HCT116 (cell line): Measurements from ENCODE around the gene OOSP2. TPM values are rescaled to one million over a fixed set of nuclear protein-coding genes. Genes with fewer than 3 reads are reported as not detected.

ENCODE experiments used
- ATAC-seq: fragments of 200-7000 bp; cut with Tn5 transposase; 2 replicates; pipeline ENCODE4 v1.9.1; 2020; ENCODE audit warnings: mild to moderate bottlenecking, moderate library complexity
- BruUV-seq: library from RNA; stranded (reverse); fragments of 400-500 nt; replicated peaks from 2 replicates; lab custom pipeline; 2021; lab: Mats Ljungman, UMichigan
- CTCF ChIA-PET: fragments of 300-600 bp; sonication (Branson Sonifier 250); formaldehyde crosslinking; loops from one replicate; lab custom pipeline; 2021; ENCODE audit warnings: antibody characterized with exemption; lab: Charles Lee
- POLR2A ChIA-PET: fragments of 300-600, 350-600 bp; sonication (Branson Sonifier 250); formaldehyde crosslinking; loops from one replicate; lab custom pipeline; 2021; ENCODE audit warnings: antibody characterized with exemption; lab: Charles Lee
- RAD21 ChIA-PET, 2 experiments: fragments of 300-600 bp; sonication (Branson Sonifier 250); formaldehyde crosslinking; loops; one replicate each; lab custom pipeline; 2023; ENCODE audit warnings: low total read pairs in 2 of 2; ENCODE audit not compliant: uncharacterized antibody in 2 of 2, unreplicated experiment in 2 of 2, low non-redundant PET in 1 of 2; lab: Charles Lee
- DNase-seq: peaks from one replicate; pipeline ENCODE4 v3.0.0-alpha.2; 2010; ENCODE audit warnings: low read depth, low spot score
- H2AFZ ChIP-seq: fragments of 200-600 bp; shearing (Covaris generic), sonication (generic); 2 replicates; pipeline ENCODE4 v1.6.1; 2017; ENCODE audit warnings: low read depth, mixed run types, mixed read lengths, antibody characterized with exemption, low read length; ENCODE audit not compliant: poor library complexity, severe bottlenecking
- H3K27ac ChIP-seq: 2 replicates; pipeline ENCODE4 v1.5.1; 2012; ENCODE audit warnings: low read depth, low read length
- H3K27me3 ChIP-seq: fragments of 200-600 bp; sonication (generic); 2 replicates; pipeline ENCODE4 v1.6.1; 2016; ENCODE audit warnings: mixed run types, low read length, mixed read lengths; ENCODE audit not compliant: insufficient read depth
- H3K36me3 ChIP-seq, 2 experiments: fragments of 200-500 bp in 1 of 2; fragments of 200-600 bp in 1 of 2; sonication (Bioruptor generic) in 1 of 2; sonication (generic) in 1 of 2; 2 replicates each; pipeline versions ENCODE4 v1.5.1 to v1.6.1; 2014 to 2016; ENCODE audit warnings: low read length in 2 of 2, inconsistent platforms in 1 of 2, mixed read lengths in 1 of 2, mixed run types in 1 of 2; ENCODE audit not compliant: insufficient read depth in 2 of 2, control insufficient read depth in 1 of 2
- H3K4me1 ChIP-seq, 2 experiments: fragments of 200-600 bp in 1 of 2; sonication (generic) in 1 of 2; 2 replicates each; pipeline versions ENCODE4 v1.5.1 to v1.6.1; 2012 to 2017; ENCODE audit warnings: low read length in 2 of 2, inconsistent platforms in 1 of 2, mild to moderate bottlenecking in 1 of 2, mixed read lengths in 1 of 2, mixed run types in 1 of 2, moderate library complexity in 1 of 2; ENCODE audit not compliant: insufficient read depth in 2 of 2, control insufficient read depth in 1 of 2
- H3K4me2 ChIP-seq: fragments of 200-600 bp; sonication (generic); 2 replicates; pipeline ENCODE4 v1.6.1; 2017; ENCODE audit warnings: mixed run types, low read length, mixed read lengths
- H3K4me3 ChIP-seq, 2 experiments: fragments of 200-600 bp in 1 of 2; sonication (generic) in 1 of 2; replicated peaks in 1 of 2; 2 replicates each; pipeline ENCODE4 v1.5.1; 2011 to 2016; ENCODE audit warnings: low read length in 2 of 2, control low read depth in 1 of 2, low read depth in 1 of 2, mild to moderate bottlenecking in 1 of 2, mixed read lengths in 1 of 2, mixed run types in 1 of 2
- H3K79me2 ChIP-seq: fragments of 200-600 bp; sonication (generic); 2 replicates; pipeline ENCODE4 v1.6.1; 2017; ENCODE audit warnings: mild to moderate bottlenecking, mixed run types, low read length, moderate library complexity, mixed read lengths; ENCODE audit not compliant: insufficient read depth
- H3K9ac ChIP-seq: fragments of 200-600 bp; sonication (generic); 2 replicates; pipeline ENCODE4 v1.6.1; 2016; ENCODE audit warnings: low read length, mixed read lengths
- H3K9me2 ChIP-seq: fragments of 200-600 bp; sonication (generic), shearing (Covaris generic); 2 replicates; pipeline ENCODE4 v1.6.1; 2017; ENCODE audit warnings: mixed run types, mild to moderate bottlenecking, moderate library complexity; ENCODE audit not compliant: insufficient read depth
- H3K9me3 ChIP-seq, 2 experiments: fragments of 200-500 bp in 1 of 2; fragments of 200-600 bp in 1 of 2; sonication (Bioruptor generic) in 1 of 2; sonication (generic) in 1 of 2; 2 replicates each; pipeline ENCODE4 v1.6.1; 2014 to 2017; ENCODE audit warnings: low read length in 2 of 2, mixed read lengths in 2 of 2, inconsistent platforms in 1 of 2, low read depth in 1 of 2, mild to moderate bottlenecking in 1 of 2, mixed run types in 1 of 2, moderate library complexity in 1 of 2; ENCODE audit not compliant: control insufficient read depth in 1 of 2, insufficient read depth in 1 of 2
- H4K20me1 ChIP-seq: fragments of 200-600 bp; sonication (generic), shearing (Covaris generic); 2 replicates; pipeline ENCODE4 v1.6.1; 2017; ENCODE audit warnings: mixed run types, mild to moderate bottlenecking, moderate library complexity; ENCODE audit not compliant: insufficient read depth
- ATF3 ChIP-seq: IDR thresholded peaks from 2 replicates; pipeline ENCODE4 v1.6.1; 2012
- CBX3 ChIP-seq: IDR thresholded peaks from 2 replicates; pipeline ENCODE4 v1.6.1; 2012; ENCODE audit warnings: low read depth
- CEBPB ChIP-seq: IDR thresholded peaks from 2 replicates; pipeline ENCODE4 v1.6.1; 2012; ENCODE audit warnings: low read depth
- CTCF ChIP-seq, 3 experiments: fragments of 200-600 bp in 1 of 3; sonication (generic) in 1 of 3; IDR thresholded peaks in 2 of 3; conservative IDR thresholded peaks in 1 of 3; 2 replicates each; pipeline ENCODE4 v1.5.1; 2012 to 2017; ENCODE audit warnings: low read depth in 2 of 3, low read length in 2 of 3, antibody characterized with exemption in 1 of 3, borderline replicate concordance in 1 of 3, control low read depth in 1 of 3, mild to moderate bottlenecking in 1 of 3, mixed read lengths in 1 of 3, mixed run types in 1 of 3, moderate library complexity in 1 of 3; ENCODE audit not compliant: insufficient read depth in 1 of 3
- EGR1 ChIP-seq: IDR thresholded peaks from 2 replicates; pipeline ENCODE4 v1.6.1; 2012; ENCODE audit warnings: low read depth
- ELF1 ChIP-seq: IDR thresholded peaks from 2 replicates; pipeline ENCODE4 v1.6.1; 2012; ENCODE audit warnings: low read depth, borderline replicate concordance
- EZH2 ChIP-seq: fragments of 200-600 bp; sonication (generic); IDR thresholded peaks from 2 replicates; pipeline ENCODE4 v1.6.1; 2017; ENCODE audit warnings: antibody characterized with exemption, mixed run types
- EZH2phosphoT487 ChIP-seq: fragments of 200-600 bp; IDR thresholded peaks from 2 replicates; pipeline ENCODE4 v1.6.1; 2018; ENCODE audit warnings: antibody characterized with exemption, borderline replicate concordance
- FOSL1 ChIP-seq: IDR thresholded peaks from 2 replicates; pipeline ENCODE4 v1.6.1; 2012; ENCODE audit warnings: low read depth
- JUND ChIP-seq: IDR thresholded peaks from 2 replicates; pipeline ENCODE4 v1.6.1; 2012
- MAX ChIP-seq: IDR thresholded peaks from 2 replicates; pipeline ENCODE4 v1.6.1; 2012
- POLR2A ChIP-seq: IDR thresholded peaks from 2 replicates; pipeline ENCODE4 v1.7.0; 2011; ENCODE audit warnings: borderline replicate concordance; ENCODE audit not compliant: insufficient read depth, insufficient read length; ENCODE audit errors: extremely low read depth
- POLR2AphosphoS5 ChIP-seq: IDR thresholded peaks from 2 replicates; pipeline ENCODE4 v1.6.1; 2011; ENCODE audit warnings: mild to moderate bottlenecking, low read depth, low read length, moderate library complexity
- RAD21 ChIP-seq: IDR thresholded peaks from 2 replicates; pipeline ENCODE4 v1.6.1; 2012; ENCODE audit warnings: low read depth, mild to moderate bottlenecking
- SP1 ChIP-seq: IDR thresholded peaks from 2 replicates; pipeline ENCODE4 v1.6.1; 2012; ENCODE audit warnings: low read depth
- TCF7L2 ChIP-seq: IDR thresholded peaks from 2 replicates; pipeline ENCODE4 v1.7.0; 2011; ENCODE audit warnings: borderline replicate concordance, inconsistent platforms; ENCODE audit not compliant: insufficient read depth, insufficient read length; ENCODE audit errors: extremely low read depth
- YY1 ChIP-seq: IDR thresholded peaks from 2 replicates; pipeline ENCODE4 v1.6.1; 2011; ENCODE audit warnings: low read length, low read depth, moderate library complexity, mild to moderate bottlenecking; ENCODE audit not compliant: insufficient replicate concordance; ENCODE audit errors: extremely low read depth
- ZBTB33 ChIP-seq: IDR thresholded peaks from 2 replicates; pipeline ENCODE4 v1.6.1; 2011; ENCODE audit warnings: mild to moderate bottlenecking, low read length, moderate library complexity; ENCODE audit not compliant: insufficient replicate concordance; ENCODE audit errors: extremely low read depth
- ZFX ChIP-seq: fragments of 450-650 bp; IDR thresholded peaks from 2 replicates; pipeline ENCODE4 v1.6.1; 2017
- ZNF274 ChIP-seq: fragments of 200-500 bp; sonication (Bioruptor generic); IDR thresholded peaks from 2 replicates; pipeline ENCODE4 v1.6.1; 2014; ENCODE audit warnings: mild to moderate bottlenecking, low read depth, low read length, inconsistent platforms
- intact Hi-C: fragments of 100-400 bp; cut with micrococcal nuclease; formaldehyde crosslinking; loops from 2 replicates; pipeline ENCODE4 v1.10.0; 2022
- total RNA-seq: library from RNA; stranded (reverse); gene quantifications from one replicate; pipeline ENCODE4 v1.2.1, GENCODE V29; 2021; ENCODE audit not compliant: unreplicated experiment

The OOSP2 gene
- total RNA-seq, 1 experiment from 2014 or later, result not detected

GRCh38 chr11:60077981-60078380 is 37.8 kb downstream of the OOSP2 start:
- DNase-seq (no peak), ATAC-seq (no peak)
- H3K79me2 ChIP-seq, result no peaks in the 10 kb centered on the region
- ChIA-PET POLR2A (no interaction called here), RAD21 (no interaction called here), CTCF (no interaction called here)
- no peak overlapping the region for H2AFZ ChIP-seq
- H4K20me1 ChIP-seq, result no peaks in the 10 kb centered on the region
- H3K9me2 ChIP-seq, result no peaks in the 10 kb centered on the region
- H3K27ac ChIP-seq, result no peak overlapping the region
- H3K9me3 ChIP-seq, result no peaks in the 10 kb centered on the region
- no peak overlapping the region for H3K9ac ChIP-seq
- no peak for TF ChIP-seq FOSL1
- no peak for TF ChIP-seq ZBTB33
- TF ChIP-seq CTCF (IDR thresholded peaks at IDR 0.05 in 2 of 3, conservative IDR thresholded peaks at IDR 0.05 in 1 of 3; ENCODE audit: borderline replicate concordance in 1 of 3, insufficient read depth in 1 of 3, low read depth in 2 of 3, low read length in 2 of 3), result no peak
- TF ChIP-seq EZH2phosphoT487, result no peak
- no peak for TF ChIP-seq ATF3
- TF ChIP-seq SP1, result no peak
- no peak for TF ChIP-seq TCF7L2
- no peak for TF ChIP-seq ZFX
- no peak for TF ChIP-seq ELF1
- no peak for TF ChIP-seq EGR1
- no peak for TF ChIP-seq CEBPB
- TF ChIP-seq POLR2AphosphoS5, result no peak
- TF ChIP-seq POLR2A, result no peak
- no peak for TF ChIP-seq CBX3
- TF ChIP-seq JUND, result no peak
- TF ChIP-seq ZNF274, result no peak
- TF ChIP-seq EZH2, result no peak
- no peak for TF ChIP-seq YY1
- no peak for TF ChIP-seq RAD21
- TF ChIP-seq MAX, result no peak
- no TSS peak for BruUV-seq
- H3K4me2 ChIP-seq, result no peak overlapping the region
- H3K4me1 ChIP-seq, result no peaks in the 10 kb centered on the region
- no peaks in the 10 kb centered on the region for H3K27me3 ChIP-seq
- no peak overlapping the region for H3K4me3 ChIP-seq
- no peaks in the 10 kb centered on the region for H3K36me3 ChIP-seq
- intact Hi-C loops, result no loop called here
